Coronary artery (tissue), 2 donors: ENCODE measurements around the gene FANCC.

Source experiments
- DNase-seq: peaks from one replicate; pipeline ENCODE4 v3.0.0-alpha.2; 2017; ENCODE audit warnings: low spot score
- H3K27ac ChIP-seq, 2 donors: fragments of 200-600 bp; sonication (generic); one replicate each; pipeline ENCODE4 v1.5.1; 2016 to 2019
- H3K4me3 ChIP-seq: fragments of 200-600 bp; sonication (generic); 2 replicates; pipeline ENCODE4 v1.5.1; 2016; ENCODE audit warnings: mild to moderate bottlenecking, moderate library complexity
- CTCF ChIP-seq: fragments of 200-600 bp; sonication (generic); IDR thresholded peaks from one replicate; pipeline ENCODE4 v1.5.1; 2019; ENCODE audit warnings: antibody characterized with exemption

Gene FANCC

GRCh38 chr9:95104581-95104960 lies 212.9 kb downstream of the FANCC start:
- H3K27ac ChIP-seq = peak overlapping the region; percentile 51 to 81
- DNase-seq = no peak
- TF ChIP-seq CTCF = no peak
- no peak overlapping the region for H3K4me3 ChIP-seq

DNA sequence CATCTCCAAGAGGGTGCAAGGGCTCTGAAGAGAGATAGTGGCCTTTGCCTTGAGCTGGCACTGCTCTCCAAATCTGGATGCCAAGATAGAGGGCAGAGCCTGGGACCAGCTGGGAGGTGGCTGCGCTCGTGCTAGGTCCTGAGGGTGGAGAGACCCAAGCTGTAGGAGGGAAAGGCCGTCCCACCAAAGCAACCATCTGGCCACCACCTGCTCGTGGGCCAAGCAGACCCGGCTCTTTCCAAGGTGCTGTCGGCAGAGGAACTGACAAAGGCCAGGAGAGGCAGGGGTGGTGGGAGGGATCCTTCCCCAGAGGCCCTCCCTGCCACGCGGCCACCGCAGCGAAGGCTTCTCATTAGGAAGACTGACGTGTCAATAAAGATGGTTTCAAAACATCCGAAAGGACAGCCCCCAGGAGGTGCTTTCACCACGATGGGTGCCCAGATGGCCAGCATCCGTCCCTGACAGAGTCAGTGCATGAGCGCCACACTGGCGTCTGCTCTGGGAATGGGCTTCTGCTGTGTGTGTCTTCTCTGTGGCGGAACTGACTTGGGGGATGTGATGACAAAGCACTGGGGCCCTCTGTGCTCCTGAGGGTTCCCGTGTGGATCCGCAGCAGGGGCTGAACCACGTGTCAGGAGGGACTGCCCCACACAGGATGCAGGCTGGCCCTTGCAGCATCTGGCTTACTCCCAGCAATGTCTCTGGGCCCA lies 213.5 kb downstream of the FANCC start:
- TF ChIP-seq CTCF = no peak
- no peak for DNase-seq
- H3K4me3 ChIP-seq = no peak overlapping the region
- peak overlapping the region; percentile 51 to 81 for H3K27ac ChIP-seq

DNA sequence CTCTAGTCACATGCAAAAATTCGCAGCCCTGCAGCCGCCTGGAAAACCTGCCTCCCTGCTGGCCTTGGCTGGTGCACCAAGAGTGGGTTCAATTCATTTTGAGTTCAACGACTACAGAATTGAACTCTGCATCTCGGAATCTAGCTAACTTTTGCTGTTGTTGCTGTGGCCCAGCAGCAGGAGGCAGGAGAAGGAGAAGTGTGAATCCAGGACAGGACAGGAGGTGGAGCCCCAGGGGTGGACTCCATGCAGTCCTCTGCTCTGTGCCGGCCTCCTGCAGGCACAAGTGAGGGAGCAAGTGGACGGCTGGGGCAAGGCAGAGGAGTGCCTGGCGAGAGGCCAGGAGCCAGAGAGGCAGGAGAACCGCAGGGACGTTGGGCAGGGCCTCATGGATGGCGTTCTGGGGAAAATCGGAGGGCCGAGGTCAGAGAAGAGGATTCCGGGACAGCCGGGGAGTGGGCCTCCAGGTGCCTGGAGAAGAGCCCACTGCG lies 214.2 kb downstream of the FANCC start:
- no peak for DNase-seq
- TF ChIP-seq CTCF = no peak
- Histone ChIP-seq H3K4me3 (no peak overlapping the region), H3K27ac (peak overlapping the region; percentile 51 to 81)

- TF ChIP-seq CTCF = no peak
- peak overlapping the region in 1 of 2 donors; percentile 81 for H3K27ac ChIP-seq
- no peak for DNase-seq
- no peak overlapping the region for H3K4me3 ChIP-seq
Observed at GRCh38 chr9:95102572-95102971, 214.9 kb downstream of the FANCC start.

GRCh38 chr9:95102001-95102433 lies 215.5 kb downstream of the FANCC start:
- no peak for DNase-seq
- H3K27ac ChIP-seq = peak overlapping the region in 1 of 2 donors; percentile 81
- no peak overlapping the region for H3K4me3 ChIP-seq
- TF ChIP-seq CTCF = no peak

DNA sequence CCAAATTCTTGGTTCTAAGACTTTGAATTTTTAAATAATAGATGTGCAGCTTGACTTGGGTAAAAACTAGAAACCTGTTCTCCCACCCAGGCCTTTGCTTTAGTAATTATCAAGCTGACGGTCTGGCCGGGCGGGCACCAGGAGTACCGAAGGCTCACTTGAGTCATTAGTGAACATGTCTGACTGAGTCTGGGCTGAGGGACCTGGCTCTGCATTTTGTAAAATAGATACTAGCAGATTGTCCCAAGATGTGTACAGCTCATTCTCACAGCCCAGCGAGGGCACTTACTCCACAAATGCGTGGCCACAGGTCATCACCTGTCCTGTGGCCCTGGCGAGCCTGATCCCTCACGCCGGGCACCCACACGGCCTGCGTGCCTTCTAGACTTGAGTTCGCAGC lies 216.2 kb downstream of the FANCC start:
- DNase-seq = no peak
- H3K27ac ChIP-seq = peak overlapping the region in 1 of 2 donors; percentile 81
- H3K4me3 ChIP-seq = no peak overlapping the region
- TF ChIP-seq CTCF = no peak

DNA sequence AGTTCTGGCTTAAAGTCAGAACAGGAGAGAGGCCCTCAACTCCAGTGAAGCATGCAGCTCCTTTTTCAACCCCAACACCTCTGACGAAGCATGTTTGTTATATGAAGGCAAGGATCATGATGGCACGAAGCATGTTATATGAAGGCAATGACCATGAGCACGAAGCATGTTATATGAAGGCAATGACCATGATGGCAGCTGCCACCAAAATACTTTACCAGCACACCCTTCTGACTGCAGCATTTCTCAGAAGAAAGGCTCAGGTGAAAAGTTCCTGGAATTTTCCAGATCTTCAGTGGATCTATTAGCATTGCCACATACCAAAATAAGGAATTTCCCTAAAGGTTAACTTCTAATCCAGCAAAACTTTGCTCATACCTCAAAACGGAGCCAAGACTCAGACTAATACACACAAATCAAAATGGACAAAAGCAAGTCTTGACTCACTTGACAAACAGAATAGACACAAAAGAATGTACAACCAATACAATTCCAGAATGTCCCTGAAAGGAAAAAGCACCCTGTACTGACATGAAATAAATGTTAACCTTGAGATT lies 217.4 kb downstream of the FANCC start:
- DNase-seq = no peak
- no peak for TF ChIP-seq CTCF
- peak overlapping the region; percentile 22 to 81 for H3K27ac ChIP-seq
- no peak overlapping the region for H3K4me3 ChIP-seq
